Mesothelial cell of epicardium (in vitro differentiated cells): ENCODE results near the gene FOXL3. TPM values are rescaled to one million over a fixed set of nuclear protein-coding genes. Genes with fewer than 3 reads are reported as not detected.

Experiments
- DNase-seq, 2 experiments: peaks; one replicate each; pipeline ENCODE4 v3.0.0; 2021; ENCODE audit warnings: low spot score in 2 of 2; ENCODE audit not compliant: unreplicated experiment in 2 of 2
- H3K27ac Mint-ChIP-seq: 2 replicates; pipeline ENCODE4 v1.8.0; 2021; ENCODE audit warnings: mixed read lengths
- H3K27me3 Mint-ChIP-seq: 2 replicates; pipeline ENCODE4 v1.8.0; 2021; ENCODE audit warnings: low read depth, mixed read lengths
- H3K36me3 Mint-ChIP-seq: 2 replicates; pipeline ENCODE4 v1.8.0; 2021; ENCODE audit warnings: mixed read lengths
- H3K4me1 Mint-ChIP-seq: 2 replicates; pipeline ENCODE4 v1.8.0; 2021; ENCODE audit warnings: mixed read lengths
- H3K4me3 Mint-ChIP-seq: 2 replicates; pipeline ENCODE4 v1.8.0; 2021; ENCODE audit warnings: mild to moderate bottlenecking, moderate library complexity, mixed read lengths
- H3K9me3 Mint-ChIP-seq: 2 replicates; pipeline ENCODE4 v1.8.0; 2021; ENCODE audit warnings: mixed read lengths
- CTCF ChIP-seq: fragments of 200-600 bp; sonication (generic); IDR thresholded peaks from one replicate; pipeline ENCODE4 v1.5.0; 2021; ENCODE audit warnings: antibody characterized with exemption; ENCODE audit not compliant: unreplicated experiment
- total RNA-seq: library from RNA; stranded (reverse); gene quantifications from 3 replicates; pipeline ENCODE4 v1.2.1, GENCODE V29; 2021

The FOXL3 gene
- total RNA-seq, 1 donor from 2014 or later: not detected

GRCh38 chr7:266851-267840 lies 22.8 kb upstream of the FOXL3 start:
- Mint-ChIP-seq H3K27me3 (peaks cover 25% of the 10 kb centered on the region), H3K36me3 (peaks cover 4% of the 10 kb centered on the region), H3K9me3 (peaks cover 5% of the 10 kb centered on the region), H3K4me1 (no peaks in the 10 kb centered on the region), H3K4me3 (no peak overlapping the region), H3K27ac (no peak overlapping the region)
- peak in 1 of 2 experiments; percentile 20 for DNase-seq
- peak; percentile 46 for TF ChIP-seq CTCF

- peaks cover 12% of the 10 kb centered on the region for H3K9me3 Mint-ChIP-seq
These were observed 21.0 kb upstream of the FOXL3 start for GRCh38 chr7:268991-269390.

GRCh38 chr7:269721-270120 lies 20.2 kb upstream of the FOXL3 start:
- H3K4me1 Mint-ChIP-seq: no peaks in the 10 kb centered on the region
- no peak overlapping the region for H3K4me3 Mint-ChIP-seq
- DNase-seq: peak in 1 of 2 experiments; percentile 7
- H3K36me3 Mint-ChIP-seq: peaks cover 2% of the 10 kb centered on the region
- peaks cover 19% of the 10 kb centered on the region for H3K9me3 Mint-ChIP-seq
- H3K27me3 Mint-ChIP-seq: peaks cover 34% of the 10 kb centered on the region
- TF ChIP-seq CTCF: no peak
- no peak overlapping the region for H3K27ac Mint-ChIP-seq

More at GRCh38 chr7:268991-269390, 21.0 kb upstream of the FOXL3 start:
- Mint-ChIP-seq H3K4me1 (no peaks in the 10 kb centered on the region), H3K36me3 (peaks cover 2% of the 10 kb centered on the region), H3K27me3 (peaks cover 34% of the 10 kb centered on the region), H3K27ac (no peak overlapping the region), H3K4me3 (no peak overlapping the region)
- TF ChIP-seq CTCF: no peak
- DNase-seq: peak in 1 of 2 experiments; percentile 9

GRCh38 chr7:270351-270983 lies 19.5 kb upstream of the FOXL3 start:
- Mint-ChIP-seq H3K4me1 (no peaks in the 10 kb centered on the region), H3K36me3 (peaks cover 2% of the 10 kb centered on the region), H3K27ac (no peak overlapping the region), H3K27me3 (peaks cover 34% of the 10 kb centered on the region), H3K9me3 (peaks cover 27% of the 10 kb centered on the region), H3K4me3 (no peak overlapping the region)
- peak in 1 of 2 experiments; percentile 16 for DNase-seq
- TF ChIP-seq CTCF: no peak

- H3K27ac Mint-ChIP-seq: no peak overlapping the region
- no peaks in the 10 kb centered on the region for H3K4me1 Mint-ChIP-seq
- peak in 1 of 2 experiments; percentile 3 for DNase-seq
- peaks cover 2% of the 10 kb centered on the region for H3K36me3 Mint-ChIP-seq
- H3K27me3 Mint-ChIP-seq: peaks cover 32% of the 10 kb centered on the region
- no peak overlapping the region for H3K4me3 Mint-ChIP-seq
- no peak for TF ChIP-seq CTCF
- H3K9me3 Mint-ChIP-seq: peaks cover 29% of the 10 kb centered on the region
These were observed 18.5 kb upstream of the FOXL3 start for GRCh38 chr7:271266-272107.
